GM10847 (cell line): ENCODE results near the gene HELZ.

ENCODE experiments used
- POLR2A ChIP-seq: IDR thresholded peaks from 2 replicates; pipeline ENCODE4 v1.6.1; 2011; ENCODE audit not compliant: insufficient read length; ENCODE audit errors: extremely low read depth

Gene HELZ

DNA sequence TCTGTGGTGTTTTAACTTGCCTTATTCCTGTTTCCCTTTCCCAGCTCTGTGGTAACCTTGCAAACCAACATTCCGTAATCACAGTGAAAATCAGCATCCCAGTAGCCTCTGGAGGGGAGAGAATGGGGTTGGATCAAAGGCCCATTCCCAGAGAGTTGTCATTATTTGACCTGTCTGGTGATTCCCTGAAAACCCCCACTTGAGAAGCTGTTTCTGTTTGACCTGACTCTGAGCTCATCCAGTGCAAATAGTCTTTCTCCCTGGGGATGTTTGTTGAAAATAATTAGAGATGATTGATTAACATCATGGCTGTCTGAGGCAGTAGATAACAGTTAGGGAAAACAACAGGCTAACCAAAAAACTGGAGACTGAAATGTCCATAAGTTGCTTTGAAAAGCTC, 197.6 kb downstream of the HELZ start:
- TF ChIP-seq POLR2A, result no peak

DNA sequence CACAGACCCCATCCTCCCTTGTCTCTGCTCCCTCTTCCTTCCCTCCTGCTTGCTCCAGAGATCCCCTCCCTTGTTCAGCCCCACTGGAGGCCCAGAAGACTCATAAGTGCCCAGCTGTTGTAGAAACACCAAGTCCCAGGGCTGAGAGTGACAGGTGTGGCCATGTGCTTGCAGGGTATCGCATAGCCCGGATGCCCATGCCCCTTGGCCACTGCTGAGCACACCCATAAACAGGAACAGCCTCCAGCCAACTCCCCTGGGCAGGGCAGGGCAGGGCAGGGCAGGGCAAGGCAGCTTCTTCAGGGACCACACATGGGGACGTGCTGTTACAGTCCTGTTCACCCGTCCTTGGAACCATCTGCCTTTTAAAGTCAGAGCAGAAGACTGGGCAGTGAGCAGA, 198.6 kb downstream of the HELZ start:
- no peak for TF ChIP-seq POLR2A

DNA sequence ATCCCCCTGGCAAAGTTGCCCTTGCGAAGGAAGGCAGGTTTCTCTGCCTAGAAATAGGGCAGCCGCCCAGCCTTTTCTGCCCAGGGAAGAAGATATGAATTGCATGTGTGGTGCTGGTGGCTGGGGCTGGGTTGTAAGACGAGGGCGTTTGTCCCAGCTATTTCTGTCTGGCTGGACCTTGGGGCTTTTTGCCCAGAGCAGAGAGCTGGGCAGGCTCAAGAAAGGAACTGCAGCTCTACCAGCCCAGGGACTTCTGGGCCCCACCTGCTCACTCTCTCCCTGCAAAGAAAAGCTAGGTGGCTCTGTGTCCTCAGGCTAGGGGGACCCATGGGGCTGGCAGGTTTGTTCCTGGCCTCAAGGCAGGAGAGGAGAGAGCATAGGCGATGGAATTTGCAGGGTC, 200.1 kb downstream of the HELZ start:
- TF ChIP-seq POLR2A, result no peak

DNA sequence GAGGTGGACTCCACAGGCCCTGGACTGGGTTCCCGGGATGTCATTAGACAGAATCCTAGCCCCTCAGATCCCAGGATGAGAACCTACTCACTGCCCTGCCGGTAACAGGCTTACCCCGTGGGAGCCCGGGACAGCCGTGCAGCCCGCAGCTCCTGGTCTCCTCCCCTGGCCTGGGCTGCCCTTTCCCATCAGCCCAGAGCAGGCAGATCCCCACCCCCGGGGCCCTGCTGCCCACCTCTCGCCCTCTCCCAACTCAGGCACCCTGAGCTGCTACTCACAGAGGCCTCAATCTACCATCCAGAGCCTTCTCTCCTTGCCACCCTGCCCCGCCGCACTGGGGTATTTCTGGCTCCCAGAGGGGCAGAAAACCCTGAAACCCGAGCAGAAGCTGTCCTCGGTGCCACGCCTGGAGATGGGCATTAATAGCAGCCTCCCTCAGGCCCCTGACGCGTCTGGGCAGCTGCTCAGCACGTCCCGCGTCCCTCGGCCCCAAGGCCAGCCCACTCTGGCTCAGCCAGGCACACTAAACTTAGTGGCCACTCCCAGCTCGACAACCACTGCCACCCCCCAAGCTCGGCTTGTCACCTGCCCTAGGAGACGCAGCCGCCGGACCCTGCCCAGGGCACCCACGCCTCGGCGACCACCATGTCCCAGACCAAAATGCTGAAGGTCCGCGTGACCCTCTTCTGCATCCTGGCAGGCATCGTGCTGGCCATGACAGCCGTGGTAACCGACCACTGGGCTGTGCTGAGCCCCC, 200.8 kb downstream of the HELZ start, which contains the start of gene CACNG1:
Gene CACNG1 (plus strand): TSS at position 539 of the 757 bp plus-strand sequence. CDS start 107 bp downstream, at position 646.
- TF ChIP-seq POLR2A, result no peak

DNA sequence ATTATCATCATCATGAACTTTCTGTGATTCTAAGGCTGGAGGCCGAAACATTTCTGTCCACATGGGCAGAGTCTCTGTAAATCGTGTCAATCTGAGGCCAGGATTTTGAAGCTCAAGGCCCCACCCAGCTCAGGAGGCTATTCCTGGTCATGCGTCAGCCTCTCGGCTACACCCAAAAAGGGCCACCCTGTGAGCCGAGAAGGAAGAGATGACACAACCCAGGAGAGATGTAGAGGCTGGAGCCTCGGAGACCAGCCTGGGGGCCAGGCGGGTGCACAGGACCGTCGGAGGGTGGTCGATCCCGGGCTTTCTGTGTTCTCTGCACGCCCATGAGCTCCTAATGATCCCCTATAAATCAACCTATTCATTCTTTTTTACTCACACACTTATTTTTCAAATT, 201.7 kb downstream of the HELZ start:
- TF ChIP-seq POLR2A, result no peak

DNA sequence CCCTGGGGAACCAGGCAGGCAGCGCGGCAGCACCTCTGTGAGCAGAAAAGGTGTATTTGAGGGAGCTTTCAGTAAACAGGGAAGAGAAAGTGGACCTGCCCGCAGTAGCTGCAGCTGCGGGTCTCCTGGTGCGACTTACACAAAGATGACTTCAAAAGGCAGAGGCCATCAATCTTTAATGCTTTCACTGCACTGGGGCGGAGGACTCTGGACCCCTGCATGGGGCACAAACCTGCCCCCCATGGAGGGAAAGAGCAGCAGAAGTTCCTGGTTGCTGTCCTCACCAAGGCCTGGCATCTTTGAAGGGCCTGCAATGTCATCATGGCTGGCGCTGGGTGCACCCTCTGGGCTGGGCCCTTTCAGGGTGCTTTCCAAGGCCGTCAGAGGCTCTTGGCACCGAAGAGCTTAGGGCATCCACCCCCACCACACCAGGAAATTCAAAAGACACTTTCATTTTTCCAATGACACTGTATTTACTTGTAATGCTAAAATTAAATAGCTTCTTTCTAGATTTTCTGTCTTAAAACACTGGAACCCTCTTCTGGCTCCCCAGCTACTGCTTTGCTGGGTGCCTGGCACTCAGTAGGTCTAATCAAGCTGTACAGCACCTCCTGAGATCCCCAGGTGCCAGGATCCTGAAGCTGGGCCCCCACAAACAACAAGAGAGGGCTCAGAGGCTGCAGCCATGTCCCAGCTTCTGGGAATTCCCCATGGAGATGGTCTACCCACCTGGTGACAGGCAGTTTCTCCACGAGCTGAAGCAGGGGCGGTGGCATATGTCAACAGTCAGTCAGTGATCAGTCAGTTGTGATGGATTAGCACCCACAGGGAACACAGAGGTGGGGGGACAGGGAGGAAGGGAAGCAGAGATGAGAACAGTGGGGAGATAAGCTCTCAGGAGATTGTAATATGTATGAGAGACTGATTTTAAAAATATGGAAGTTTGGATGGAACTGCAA, 202.8 kb downstream of the HELZ start:
- no peak for TF ChIP-seq POLR2A

DNA sequence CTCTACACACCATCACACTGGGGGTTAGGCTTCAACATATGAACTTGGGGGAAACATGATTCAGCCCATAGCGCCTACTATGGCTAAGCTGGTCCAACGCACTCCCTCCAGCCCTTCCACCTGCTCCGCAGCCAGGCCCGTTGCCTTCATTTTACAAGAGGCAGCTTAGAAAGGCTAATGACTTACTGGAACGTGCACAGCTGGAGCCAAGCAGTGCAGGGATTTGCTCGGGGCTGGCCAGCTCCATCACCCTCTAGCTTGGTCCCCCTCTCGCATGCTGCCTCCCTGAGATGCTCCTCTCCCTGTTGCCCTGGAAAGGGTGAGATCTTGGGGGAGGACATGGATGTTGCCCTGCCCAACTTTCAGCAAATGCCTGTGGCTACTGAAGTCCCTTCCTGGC, 203.5 kb downstream of the HELZ start:
- no peak for TF ChIP-seq POLR2A

DNA sequence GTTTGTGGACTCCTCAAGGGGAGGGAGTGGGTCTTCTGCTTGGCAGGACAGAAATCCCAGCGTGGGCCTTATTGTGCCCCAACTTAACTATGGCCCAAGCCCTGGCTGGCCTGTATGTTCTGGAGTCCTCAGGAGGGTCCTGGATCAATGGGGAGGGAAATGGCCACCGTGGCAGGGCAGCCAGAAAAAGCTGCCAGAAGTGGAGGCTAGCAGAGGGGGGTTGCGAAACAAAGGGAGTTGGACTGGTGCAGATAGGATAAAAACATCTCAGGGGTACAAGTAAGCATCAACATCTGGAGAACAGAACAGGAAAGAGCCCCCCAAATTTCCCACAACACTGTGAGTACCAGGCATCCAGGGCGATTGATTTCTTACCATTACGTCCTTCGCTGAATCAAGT, 204.3 kb downstream of the HELZ start:
- no peak for TF ChIP-seq POLR2A

DNA sequence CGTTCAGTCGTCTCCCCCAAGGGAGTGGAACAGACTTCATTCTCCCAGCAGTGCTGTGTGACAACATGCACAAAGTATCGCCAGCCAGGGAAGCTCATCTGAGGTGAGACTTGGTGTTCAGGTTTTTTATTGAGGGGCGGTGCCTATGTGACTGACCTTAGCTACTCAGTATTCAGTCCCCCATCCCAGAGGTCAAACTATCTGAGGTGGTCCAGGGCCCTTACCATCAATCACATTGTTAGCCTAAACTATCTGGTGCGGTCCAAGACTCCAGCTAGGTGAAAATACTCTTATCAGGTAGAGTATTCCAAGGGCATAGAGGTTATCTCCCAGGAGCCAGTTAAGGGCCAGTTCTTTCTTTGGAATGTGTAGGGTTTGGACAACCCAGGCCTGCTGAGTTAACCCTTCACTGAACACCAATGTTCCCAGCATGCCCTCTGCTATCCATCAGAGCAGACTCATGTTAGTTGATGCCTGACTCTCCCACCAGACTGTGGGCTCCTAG, 206.1 kb downstream of the HELZ start:
- no peak for TF ChIP-seq POLR2A

DNA sequence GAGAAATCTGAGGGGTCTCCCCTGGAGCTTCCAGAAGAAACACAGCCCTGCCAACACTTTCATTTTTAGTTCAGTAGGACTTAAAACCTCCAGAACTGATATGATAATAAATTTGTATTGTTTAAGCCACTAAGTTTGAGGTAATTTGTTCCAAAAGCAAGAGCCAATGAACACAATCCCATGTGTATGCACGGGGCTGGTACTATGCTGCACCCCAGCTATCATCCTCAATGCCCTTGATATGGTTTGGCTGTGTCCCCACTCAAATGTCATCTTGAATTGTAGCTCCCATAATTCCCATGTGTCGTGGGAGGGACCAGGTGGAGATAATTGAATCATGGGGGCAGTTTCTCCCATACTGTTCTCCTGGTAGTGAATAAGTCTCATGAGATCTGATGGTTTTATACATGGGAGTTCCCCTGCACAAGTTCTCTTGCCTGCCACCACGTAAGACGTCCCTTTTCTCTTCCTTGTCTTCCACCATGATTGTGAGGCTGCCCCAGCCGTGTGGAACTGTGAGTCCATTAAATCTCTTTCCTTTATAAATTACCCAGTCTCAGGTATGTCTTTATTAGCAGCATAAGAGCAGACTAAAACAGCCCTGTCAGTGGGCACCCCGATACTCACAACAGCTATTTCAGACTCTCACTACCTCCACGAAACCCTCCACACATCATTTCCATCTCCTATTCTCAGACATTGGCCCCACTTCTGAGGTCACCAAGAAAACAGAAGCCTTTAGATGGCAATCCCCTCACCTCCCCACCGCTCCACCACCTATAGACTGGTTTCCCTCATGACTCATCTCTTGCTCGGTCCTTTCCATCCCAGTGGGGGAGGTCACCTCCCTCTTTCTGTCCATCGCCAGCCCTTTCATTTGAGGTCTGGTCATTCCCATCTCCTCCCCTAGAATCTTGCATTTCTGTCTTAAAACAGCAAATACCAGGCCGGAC, 209.6 kb downstream of the HELZ start:
- TF ChIP-seq POLR2A, result no peak

DNA sequence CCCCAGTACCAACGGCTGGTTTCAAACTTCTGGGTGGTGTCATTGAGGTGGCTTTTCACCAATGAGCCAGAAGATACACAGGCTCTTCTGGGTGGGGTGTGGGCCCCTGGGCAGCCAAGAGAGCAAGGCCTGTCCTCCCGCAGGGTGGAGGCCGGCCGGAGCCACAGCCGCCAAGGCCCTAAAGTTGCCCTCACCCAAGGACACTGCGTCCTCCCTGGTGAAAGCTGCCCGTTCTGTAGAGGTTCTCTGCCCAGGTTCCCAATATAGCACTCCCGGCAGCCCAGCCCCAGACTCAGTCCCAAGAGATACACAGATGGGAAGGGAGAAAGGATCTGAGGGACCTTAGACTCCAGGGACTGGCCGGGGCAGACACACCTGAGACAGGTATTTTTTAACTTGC, 211.4 kb downstream of the HELZ start:
- no peak for TF ChIP-seq POLR2A

DNA sequence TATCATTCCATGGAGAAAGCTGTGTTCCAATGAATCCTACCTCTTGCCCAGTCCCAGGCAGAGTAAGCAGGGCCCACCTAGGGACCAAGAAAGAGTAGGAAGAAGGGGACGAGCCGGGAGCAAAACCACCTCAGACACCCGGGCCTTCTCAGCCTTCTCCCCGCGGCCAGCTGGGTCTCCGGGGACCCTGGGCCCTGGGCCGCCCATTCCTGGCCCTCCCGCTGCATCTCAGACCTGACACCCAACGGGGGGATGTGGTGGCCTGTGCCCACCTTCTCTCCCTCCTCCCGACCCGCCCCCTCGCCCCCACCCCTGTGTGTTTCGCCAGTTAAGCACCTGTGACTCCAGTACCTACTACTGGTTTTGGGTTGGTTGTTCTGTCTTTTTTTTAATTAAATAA, 212.0 kb downstream of the HELZ start:
- TF ChIP-seq POLR2A, result no peak

DNA sequence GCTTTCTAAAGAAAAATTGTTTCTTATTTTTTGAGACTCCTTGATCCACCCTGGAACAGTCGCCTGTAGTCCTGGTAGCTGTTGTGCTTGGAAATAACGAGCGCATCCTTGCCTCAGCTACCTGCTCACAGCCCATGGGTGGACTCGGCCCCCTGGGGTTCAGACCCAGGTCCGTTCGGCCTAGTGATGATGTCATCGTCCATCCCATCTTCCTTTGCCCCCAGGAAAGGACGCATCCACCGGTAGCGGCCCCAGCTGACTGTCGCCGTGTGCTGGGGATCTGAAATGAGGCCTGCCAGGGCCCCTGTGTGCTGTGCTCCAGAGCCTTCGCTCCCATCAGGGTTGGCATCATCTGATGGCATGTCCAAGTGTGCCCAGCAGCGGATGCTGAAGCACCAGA, 212.6 kb downstream of the HELZ start:
- TF ChIP-seq POLR2A, result no peak

DNA sequence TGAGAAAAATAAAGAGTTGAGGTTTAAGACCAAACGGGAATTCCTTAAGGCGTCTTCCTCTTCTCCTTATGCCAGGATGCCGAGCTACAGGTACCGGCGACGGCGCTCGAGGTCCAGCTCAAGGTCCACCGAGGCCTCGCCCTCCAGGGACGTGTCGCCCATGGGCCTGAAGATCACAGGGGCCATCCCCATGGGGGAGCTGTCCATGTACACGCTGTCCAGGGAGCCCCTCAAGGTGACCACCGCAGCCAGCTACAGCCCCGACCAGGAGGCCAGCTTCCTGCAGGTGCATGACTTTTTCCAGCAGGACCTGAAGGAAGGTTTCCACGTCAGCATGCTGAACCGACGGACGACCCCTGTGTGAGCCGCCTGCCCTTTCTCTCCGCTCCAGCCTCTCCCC, 214.4 kb downstream of the HELZ start:
- TF ChIP-seq POLR2A, result no peak
